NCI-H748 (cell line): Measurements from ENCODE around the gene USP6NL.
A peak's percentile ranks its signal among the peaks of the same experiment; 100 is the strongest.

Experiments
- DNase-seq: peaks from one replicate; lab custom pipeline; 2025; ENCODE audit not compliant: unreplicated experiment; lab: John Stamatoyannopoulos, UW

USP6NL gene

DNA sequence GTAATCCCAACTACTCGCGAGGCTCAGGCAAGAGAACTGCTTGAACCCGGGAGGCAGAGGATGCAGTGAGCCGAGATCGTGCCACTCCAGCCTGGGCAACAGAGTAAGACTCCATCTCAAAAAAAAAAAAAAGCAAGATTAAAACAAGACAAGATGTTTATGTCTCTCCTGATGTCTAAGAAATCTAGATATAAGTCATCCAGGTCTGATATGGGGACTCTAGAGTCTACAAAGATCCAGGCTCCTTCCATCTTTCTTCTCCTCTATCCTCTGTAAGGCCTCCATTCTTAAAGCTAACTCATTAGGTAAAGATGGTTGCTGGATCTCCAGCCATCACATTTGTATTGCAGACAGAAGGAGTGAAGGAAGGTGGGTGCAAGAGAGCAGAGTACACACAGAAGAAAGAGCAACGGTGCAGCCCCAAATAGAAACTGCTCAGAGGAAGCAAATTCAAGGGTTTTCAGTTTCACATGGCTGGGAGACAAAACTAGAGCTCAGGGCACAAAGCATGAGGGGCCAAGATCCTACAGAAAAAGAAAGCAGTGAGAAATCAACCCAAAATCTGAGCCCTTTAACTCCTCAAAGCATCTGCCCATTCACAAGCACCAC, 57.6 kb downstream of the USP6NL start:
- DNase-seq: no peak

DNA sequence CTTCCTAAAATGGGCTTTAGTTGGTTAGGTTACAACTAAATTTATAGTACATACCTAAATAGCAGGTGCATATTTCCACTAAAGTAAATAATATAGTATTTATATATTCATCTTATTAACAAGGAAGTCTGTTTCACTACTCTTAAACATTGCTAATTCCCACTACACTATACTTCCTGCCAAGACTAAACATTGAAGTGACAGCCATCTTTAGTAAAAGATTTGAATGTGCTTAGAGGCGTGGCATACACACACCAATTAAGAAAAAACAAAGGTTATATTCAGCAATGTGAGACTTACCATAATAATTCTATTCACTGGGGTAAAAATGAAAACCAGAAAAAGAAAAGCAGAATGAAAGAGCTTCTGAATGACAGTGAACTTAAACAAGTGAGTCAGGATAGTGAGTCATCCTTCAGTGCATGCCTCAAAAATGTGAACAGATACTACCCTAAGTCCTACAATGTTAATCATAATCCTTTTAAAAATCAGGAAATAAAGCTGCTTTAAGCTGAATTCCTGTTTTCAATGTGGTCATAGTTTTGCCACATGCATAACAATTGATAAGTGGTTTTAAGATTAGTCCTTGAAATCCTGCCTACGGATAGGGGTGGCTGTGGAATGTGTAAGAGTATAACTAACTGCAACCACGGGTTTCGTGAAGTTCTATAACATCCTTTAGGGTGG, 59.4 kb downstream of the USP6NL start:
- no peak for DNase-seq

DNA sequence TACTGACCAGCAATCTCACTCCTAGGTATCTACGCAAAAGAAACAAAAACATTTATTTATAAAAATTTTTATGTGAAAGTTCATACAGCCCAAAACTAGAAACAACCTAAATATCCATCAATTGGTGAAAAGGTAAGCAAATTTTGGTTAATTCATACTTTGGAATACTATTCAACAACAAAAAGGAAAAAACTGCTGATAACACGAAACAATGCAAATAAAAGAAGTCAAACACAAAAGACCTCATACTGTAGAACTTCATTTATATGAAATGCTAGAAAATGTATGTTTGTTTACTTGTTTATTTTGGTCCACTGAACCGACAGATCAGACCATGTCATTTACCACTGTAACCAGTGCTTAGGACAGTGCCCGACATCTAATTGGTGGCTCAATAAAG, 60.3 kb downstream of the USP6NL start:
- DNase-seq: no peak

DNA sequence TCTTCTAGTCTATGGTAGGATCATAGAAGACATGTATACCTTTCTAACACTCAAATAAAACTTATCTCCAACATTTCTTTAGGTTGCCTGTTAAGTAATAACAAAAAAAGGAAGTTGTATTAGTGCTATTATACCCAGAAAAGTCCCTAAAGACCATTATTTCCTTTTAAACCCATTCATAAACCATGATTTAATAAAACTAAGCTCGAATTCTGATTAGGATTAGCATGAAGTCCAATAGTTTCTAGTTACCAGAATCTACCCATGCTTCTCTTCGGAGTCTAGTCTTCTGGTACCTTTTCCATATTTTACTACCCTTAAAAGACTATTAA, 62.7 kb downstream of the USP6NL start:
- DNase-seq: no peak

DNA sequence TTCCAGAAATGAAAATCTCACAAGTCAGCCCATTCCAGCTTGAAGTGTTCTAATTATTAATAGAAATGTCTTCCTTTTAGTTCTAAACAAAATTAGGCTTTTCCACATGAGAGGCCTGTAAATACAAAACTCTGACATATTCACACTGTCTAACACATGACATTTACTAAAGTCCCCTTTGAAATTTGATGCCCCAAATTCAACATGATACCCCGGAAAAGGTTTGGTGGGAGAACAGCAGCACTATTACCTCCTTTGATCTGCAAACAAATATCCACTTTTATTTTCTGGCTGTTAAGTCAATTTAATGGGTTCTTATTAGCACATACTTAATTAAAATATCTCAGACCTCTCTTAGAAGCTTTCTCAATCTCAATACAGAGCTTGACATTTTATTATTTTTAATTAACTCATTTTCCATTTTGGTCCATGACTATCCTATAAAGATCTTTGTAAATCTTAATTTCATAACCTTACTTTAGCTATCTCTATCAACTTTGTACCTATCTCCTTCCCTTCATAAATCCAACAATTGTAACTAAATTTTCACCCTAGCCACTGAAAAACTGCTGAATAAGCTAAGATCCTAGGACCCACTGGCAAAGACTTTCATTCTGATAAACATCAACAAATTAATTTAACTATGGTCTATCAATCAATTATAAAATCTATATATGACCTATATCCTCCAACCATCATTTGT, 63.2 kb downstream of the USP6NL start:
- DNase-seq: no peak

DNA sequence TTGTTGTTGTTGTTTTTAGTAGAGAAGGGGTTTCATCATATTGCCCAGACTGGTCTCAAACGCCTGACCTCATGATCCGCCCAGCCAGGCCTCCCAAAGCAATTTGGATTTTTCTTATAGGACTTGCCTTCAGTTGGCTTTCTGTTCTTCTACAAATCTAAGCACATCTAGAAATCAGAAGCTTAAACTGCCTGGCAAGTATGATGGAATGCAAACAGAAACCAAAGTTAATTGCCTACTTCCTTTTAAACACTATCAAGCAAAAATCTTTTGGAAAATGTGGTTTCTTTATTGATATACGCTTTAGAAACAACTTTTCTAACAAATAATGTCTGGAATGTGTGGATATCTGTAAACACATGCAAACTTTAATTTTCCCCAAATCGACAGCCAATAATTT, 64.9 kb downstream of the USP6NL start:
- DNase-seq: no peak

DNA sequence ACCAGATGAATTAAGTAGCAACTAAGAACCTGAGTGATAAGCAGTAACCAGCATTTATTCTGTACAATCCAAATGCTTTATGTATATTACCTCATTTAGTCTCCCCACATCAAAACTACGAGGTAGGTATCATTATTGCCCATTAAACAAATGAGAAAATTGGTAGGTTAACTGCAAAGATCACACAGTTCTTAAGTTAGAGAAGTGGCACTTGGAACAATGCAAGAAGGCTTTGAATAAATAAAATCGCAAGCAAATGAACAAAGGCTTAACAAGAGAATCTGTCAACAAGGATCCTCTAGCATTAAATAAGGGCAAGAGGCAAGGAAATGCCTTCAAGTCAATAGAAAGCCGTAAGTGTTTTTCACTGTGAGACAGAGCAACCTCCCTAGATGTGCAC, 70.2 kb downstream of the USP6NL start:
- no peak for DNase-seq

DNA sequence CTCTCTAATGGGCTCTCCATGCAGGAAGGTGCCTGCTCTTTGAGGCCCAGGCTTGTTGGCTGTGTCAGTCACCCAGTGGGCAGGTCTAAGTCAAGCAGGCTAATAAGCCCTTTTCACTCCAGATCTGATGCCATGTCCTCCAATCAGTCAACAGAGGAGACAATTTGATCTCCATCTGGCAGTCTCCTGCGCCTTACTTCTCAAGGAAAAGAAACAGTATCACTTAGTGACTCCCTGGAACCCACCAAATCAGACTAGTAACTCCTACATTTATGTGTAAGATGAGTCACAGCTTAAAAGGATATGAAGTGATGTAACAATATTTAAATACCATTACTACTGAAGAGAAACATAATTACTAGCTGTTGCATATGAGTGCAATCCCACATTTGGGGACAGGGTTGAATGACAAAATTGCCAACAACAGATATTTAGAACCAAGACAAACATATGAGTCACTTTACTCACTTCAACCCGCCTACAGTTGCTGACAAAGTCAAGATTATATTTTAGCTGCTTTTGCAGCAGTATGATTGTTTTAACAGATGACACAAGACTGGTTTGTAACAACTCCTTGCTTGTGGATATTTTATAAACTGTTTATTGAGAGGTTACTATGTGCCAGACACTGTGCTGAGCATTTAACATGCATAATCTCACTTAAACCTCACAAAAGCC, 72.1 kb downstream of the USP6NL start:
- DNase-seq: peak; percentile 13

DNA sequence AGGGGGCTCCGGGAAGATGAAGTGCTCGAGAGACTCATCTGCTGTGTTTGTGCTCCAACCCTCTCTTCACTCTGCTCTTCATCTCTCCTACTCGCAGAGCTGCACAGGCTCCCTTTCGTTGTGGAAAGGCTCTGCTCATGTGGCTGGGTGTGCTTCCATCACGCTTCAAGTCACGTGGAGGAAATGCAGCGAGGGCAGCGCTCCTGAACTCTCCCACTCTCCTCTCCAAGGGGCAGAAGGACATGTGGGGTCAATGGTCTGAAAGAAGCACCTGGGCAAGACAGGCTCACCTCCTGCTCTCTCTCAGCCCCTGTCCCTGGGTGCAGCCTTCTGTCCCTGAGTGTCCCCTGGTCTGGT, 72.6 kb downstream of the USP6NL start:
- no peak for DNase-seq

DNA sequence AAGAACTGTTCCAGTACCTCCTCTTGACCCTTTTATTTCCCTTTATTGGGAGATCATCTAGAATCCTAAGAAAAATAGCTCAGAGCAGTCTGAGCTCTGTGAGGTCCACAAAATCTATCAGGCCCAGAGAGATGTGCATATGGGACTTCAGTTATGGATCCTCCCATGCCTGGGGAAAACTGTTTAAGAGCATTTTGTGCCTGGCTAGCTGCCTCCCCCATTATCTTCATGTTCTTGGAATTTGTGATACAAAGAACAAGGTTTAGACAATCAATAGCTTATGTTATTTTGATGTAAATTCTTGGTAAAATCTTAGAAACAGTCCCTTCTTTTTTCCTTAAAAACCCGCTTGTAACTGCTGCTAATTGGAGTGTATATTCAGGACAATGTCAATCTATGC, 75.2 kb downstream of the USP6NL start:
- DNase-seq: no peak

DNA sequence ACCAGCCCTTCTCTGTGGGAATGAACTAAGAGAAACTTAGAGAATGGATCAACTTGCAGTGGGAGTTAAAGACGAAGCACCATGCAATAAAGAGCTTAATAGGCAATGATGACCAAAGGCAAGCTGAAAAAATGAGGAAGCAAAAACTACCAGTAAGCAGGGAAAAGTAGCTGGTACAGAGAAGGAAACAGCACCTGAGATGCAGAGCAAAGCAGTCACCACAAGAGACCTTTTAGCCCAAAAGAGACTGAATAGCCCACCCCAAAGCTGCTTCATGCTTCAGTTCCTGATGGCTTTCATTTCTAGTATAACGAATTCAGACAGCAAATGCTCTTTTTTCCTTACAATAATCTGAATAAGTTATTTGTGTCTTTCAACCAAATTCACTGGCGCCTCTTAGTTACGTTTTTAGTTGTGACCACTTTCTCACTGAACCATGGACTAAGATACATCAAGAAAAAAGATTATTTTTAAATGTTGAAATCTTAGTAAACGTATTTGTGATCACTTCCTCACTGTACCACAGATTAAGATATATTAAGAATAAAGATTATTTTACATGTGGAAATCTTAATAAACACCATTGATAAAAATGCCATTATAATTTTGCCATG, 76.0 kb downstream of the USP6NL start:
- no peak for DNase-seq

DNA sequence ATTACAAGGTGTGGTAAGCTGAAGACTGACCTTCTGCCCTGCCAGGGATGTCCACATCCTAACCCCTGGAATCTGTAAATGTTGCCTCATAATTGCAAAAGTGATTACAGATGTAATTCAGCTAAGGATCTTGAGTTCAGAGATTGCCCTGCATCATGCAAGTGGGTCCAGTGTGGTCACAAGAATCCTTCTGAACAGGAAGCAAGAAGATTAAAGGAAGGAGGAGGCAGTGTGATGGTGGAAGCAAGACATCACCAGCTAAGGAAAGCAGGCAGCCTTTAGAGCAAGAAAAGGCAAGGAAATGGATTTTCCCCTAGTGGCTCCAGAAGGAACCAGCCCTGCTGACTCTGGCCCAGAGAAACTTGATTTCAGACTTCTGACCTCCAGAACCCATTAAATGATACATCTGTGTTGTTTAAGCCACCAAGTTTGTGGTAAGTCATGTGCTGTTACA, 78.1 kb downstream of the USP6NL start:
- no peak for DNase-seq

DNA sequence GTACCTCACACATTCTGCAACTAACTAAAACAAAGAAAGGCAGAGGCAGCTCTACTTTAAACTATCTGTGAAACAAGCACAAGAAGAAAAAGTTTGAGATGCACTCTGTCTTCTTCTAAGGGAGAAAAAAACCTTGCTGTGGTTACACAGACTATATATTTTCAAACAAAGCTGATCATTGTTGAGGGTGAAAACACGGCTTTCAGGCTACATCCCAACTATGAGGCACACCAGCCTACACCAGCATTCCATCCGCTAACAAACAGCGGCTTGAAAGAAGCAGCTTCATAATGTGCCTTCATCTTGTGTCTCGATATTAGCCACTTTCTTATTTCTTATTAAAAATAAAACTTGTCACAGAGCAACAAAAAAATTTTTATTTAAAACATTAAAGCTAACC, 79.1 kb downstream of the USP6NL start:
- no peak for DNase-seq

DNA sequence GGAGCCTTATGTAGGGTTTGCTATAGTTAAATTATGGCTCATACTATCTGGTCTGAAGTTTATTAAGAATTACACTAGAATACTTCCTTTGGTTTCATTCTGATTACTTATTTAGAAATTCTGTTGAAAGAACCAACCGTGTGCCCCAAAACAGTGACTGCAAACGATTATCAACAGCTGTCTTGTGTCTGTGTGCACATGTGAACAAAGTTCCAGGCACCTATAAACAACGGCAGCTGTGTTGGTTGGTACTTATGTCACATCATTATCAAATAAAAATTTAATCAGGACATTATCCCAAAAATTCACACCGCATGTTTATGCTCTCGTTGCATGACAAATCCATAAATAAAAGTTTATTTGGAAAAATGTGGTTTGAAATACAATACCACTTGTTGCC, 80.6 kb downstream of the USP6NL start:
- no peak for DNase-seq

DNA sequence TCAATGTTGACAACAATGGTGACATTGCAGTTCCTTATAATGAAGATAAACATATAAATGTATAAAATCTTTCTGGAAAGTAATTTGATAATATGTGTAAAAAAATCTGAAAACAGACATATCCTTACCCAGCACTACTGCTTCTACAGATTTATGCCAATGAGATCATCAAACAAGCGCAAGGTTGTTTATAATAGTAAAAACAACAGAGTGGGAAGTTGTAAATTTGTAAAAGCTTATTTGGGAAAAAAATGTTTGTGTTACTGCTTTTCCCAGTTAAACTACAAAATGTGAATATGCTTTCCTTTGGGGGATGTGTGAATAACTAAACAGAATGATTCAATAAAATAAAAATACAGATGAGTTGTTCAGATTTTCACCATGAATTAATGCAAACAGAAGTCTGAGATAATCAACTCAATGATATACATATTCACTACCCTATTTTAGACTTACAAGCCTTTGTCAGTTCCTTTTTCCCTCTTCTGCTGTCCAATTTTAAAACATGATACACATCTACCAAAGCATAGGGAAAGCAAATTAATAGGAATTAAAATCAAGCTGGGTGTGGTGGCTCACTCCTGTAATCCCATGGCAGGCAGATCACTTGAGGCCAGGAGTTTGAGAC, 82.1 kb downstream of the USP6NL start:
- no peak for DNase-seq

DNA sequence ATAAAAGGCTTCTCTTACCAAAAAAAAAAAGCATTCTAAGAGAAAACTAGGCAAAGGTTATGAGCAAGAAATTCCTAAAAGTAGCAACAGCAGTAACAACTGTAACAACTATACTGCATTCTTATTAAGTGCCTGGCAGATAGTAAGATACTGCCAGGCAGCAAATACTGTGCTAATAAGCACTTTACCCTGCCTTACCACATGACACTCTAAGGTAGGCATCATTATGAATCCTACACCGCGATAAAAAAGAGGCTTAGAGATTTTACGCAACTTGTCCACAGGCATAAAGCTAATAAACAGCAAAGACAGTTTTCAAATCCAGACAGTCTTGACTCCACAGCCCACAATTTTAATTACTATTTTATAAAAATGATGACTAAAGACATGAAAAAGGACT, 83.2 kb downstream of the USP6NL start:
- DNase-seq: no peak

DNA sequence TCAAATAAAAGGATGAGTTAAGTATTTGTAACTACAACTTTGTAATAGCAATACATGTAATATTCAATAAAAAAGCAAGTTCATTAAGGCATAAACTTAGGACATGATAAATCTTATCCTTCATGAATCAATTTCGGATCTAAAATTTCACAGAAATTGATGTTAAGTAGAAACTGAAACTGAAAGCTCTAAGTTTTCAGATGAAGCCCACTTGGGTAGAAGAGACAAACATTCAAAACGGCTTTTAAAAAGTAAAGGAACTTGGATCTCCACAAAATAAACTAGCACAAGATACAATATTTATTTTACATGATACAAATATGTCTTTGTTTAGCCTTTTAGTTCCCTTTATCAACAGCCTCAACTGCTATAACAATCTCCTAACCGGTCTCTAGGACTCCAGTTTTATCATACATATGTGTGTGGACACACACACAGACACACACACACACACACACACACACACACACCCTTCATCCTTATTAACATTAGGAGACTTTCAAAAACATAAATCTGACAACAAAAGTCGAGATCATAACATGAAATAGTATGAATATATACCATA, 83.7 kb downstream of the USP6NL start:
- DNase-seq: no peak

DNA sequence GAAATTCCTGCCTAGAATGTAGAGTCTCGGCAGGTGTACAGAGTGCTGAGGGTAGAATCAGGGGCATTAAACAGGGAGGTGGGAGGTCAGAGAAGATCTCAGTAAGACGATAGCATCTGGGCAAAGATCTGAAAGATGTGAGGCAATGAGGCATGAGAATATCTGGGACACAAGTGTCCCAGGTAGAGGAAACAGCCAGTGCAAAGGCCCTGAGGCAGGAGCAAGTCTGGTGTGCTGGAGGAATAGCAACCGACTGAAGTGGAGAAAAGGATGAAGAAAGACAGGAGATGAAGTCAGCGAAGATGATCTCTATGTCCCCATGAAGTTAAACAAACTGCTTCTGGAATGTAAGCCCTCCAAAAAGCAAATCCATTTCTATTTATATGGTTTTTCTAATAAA, 84.4 kb downstream of the USP6NL start:
- no peak for DNase-seq

DNA sequence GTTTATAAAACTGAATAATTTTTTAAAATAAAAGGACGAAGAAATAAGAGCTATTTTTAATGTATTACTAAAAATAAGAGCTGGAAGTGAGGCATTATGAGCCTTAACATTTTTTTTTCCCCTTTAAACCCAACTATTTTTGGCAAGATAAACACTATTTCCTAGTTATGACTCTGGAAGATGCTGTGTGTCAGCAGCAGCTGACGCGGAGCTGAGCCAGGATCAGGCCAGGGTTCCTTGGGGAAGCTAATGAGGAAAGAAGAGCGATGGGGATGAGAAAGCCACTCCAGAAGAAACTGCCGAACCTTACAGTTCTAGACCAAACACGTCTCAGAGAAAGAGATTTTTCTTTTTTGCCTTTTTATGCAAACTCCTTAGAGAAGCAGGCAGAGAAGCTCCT, 85.9 kb downstream of the USP6NL start:
- no peak for DNase-seq

DNA sequence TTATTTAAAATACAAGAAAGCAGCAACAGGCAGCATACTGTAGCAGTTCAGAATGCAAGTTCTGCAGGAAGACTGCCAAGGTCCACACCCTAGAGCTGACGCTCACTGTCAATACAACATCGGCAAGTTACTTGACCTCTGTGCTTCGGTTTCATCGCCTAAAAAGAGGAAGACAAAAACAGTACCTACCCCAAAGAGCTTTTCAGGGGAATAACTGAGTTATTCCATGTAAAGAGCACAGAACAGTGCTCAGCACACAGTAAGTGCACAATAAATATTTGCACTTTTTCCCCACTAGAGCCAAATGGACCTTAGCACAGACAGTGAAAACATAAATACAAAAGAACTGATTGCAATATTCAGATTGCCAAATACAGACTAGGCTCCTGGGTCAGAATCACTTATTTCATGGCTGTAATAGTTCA, 88.6 kb downstream of the USP6NL start:
- peak; percentile 9 for DNase-seq

DNA sequence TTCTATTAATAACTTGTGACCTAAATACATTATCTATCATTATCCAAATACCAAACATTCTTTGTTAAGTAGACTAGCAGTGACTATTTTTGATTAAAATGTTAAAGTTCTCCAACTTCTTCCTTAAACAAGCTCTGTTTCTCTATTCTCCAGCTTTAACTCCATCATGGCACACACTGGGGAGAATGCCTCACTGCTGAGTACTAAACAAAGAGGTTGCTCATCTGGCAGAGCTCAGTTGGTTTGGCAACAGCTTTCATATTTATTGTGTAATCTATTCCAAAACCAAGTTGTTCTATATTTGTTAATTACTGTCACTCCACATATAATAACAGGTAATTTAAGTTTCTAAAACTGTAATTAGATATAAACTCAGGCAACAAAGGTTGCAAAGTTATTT, 89.6 kb downstream of the USP6NL start:
- no peak for DNase-seq
